Mesothelial cell of epicardium (in vitro differentiated cells): ENCODE results near the gene CGN. TPM values are rescaled to one million over a fixed set of nuclear protein-coding genes. Genes with fewer than 3 reads are reported as not detected.
A peak's percentile ranks its signal among the peaks of the same experiment; 100 is the strongest.

ENCODE experiments used
- DNase-seq, 2 experiments: peaks; one replicate each; pipeline ENCODE4 v3.0.0; 2021; ENCODE audit warnings: low spot score in 2 of 2; ENCODE audit not compliant: unreplicated experiment in 2 of 2
- H3K27ac Mint-ChIP-seq: 2 replicates; pipeline ENCODE4 v1.8.0; 2021; ENCODE audit warnings: mixed read lengths
- H3K27me3 Mint-ChIP-seq: 2 replicates; pipeline ENCODE4 v1.8.0; 2021; ENCODE audit warnings: low read depth, mixed read lengths
- H3K36me3 Mint-ChIP-seq: 2 replicates; pipeline ENCODE4 v1.8.0; 2021; ENCODE audit warnings: mixed read lengths
- H3K4me1 Mint-ChIP-seq: 2 replicates; pipeline ENCODE4 v1.8.0; 2021; ENCODE audit warnings: mixed read lengths
- H3K4me3 Mint-ChIP-seq: 2 replicates; pipeline ENCODE4 v1.8.0; 2021; ENCODE audit warnings: mild to moderate bottlenecking, moderate library complexity, mixed read lengths
- H3K9me3 Mint-ChIP-seq: 2 replicates; pipeline ENCODE4 v1.8.0; 2021; ENCODE audit warnings: mixed read lengths
- CTCF ChIP-seq: fragments of 200-600 bp; sonication (generic); IDR thresholded peaks from one replicate; pipeline ENCODE4 v1.5.0; 2021; ENCODE audit warnings: antibody characterized with exemption; ENCODE audit not compliant: unreplicated experiment
- total RNA-seq: library from RNA; stranded (reverse); gene quantifications from 3 replicates; pipeline ENCODE4 v1.2.1, GENCODE V29; 2021

CGN gene
- total RNA-seq, 1 donor from 2014 or later, result 38.9 TPM

- no peak for TF ChIP-seq CTCF
- DNase-seq, result no peak
- no peak overlapping the region for H3K4me3 Mint-ChIP-seq
- H3K27ac Mint-ChIP-seq, result peak overlapping the region; percentile 61
- H3K36me3 Mint-ChIP-seq, result peaks cover 3% of the 10 kb centered on the region
- H3K27me3 Mint-ChIP-seq, result no peaks in the 10 kb centered on the region
- H3K9me3 Mint-ChIP-seq, result no peaks in the 10 kb centered on the region
- peaks cover 18% of the 10 kb centered on the region for H3K4me1 Mint-ChIP-seq
Measured at GRCh38 chr1:151553659-151554058, 42.5 kb downstream of the CGN start.

DNA sequence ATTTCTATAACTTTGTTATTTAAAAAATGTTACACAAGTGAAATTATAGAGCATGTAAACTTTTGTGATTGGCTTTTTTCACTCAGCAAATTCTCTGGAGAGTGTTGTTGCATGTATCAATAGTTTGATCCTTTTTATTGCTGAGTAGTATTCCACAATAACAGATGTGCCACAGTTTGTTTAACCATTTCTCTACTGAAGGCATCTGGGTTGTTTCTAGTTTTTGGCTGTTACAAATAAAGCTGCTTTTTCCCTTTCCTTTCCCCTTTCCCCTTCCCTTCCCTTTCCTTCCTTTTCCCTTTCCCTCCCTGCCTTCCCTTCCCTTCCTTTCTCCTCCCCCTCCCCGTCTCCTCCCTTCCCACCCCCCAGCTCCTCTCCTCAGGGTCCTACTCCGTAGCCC, 44.9 kb downstream of the CGN start:
- Mint-ChIP-seq H3K9me3 (no peaks in the 10 kb centered on the region), H3K36me3 (peaks cover 3% of the 10 kb centered on the region), H3K4me1 (peaks cover 8% of the 10 kb centered on the region), H3K27ac (no peak overlapping the region), H3K4me3 (no peak overlapping the region), H3K27me3 (no peaks in the 10 kb centered on the region)
- DNase-seq, result no peak
- TF ChIP-seq CTCF, result no peak

DNA sequence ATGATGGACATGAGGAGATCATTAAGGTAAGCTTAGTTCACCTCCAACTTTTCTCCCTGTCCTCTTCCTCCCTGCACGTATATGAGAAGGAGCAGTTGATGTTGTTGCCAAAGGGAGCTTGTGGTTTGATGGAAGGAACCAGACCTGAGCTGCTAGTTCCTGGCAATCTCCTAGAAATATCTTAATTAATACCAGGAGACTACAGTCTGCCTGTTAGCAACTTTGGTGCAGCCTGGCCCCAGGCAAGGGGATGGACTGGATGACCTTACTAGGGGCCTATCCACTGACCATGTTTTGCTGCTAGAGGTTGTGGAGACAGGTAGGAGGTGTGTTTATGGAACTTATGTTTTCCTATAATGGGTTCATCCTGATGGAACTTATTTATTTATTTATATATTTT, 51.5 kb downstream of the CGN start:
- TF ChIP-seq CTCF, result no peak
- H3K4me1 Mint-ChIP-seq, result no peaks in the 10 kb centered on the region
- H3K36me3 Mint-ChIP-seq, result peaks cover 20% of the 10 kb centered on the region
- no peaks in the 10 kb centered on the region for H3K9me3 Mint-ChIP-seq
- H3K27me3 Mint-ChIP-seq, result no peaks in the 10 kb centered on the region
- DNase-seq, result no peak
- no peak overlapping the region for H3K4me3 Mint-ChIP-seq
- no peak overlapping the region for H3K27ac Mint-ChIP-seq

GRCh38 chr1:151563376-151563775, 52.2 kb downstream of the CGN start:
- Mint-ChIP-seq H3K4me3 (no peak overlapping the region), H3K36me3 (peaks cover 24% of the 10 kb centered on the region), H3K27me3 (no peaks in the 10 kb centered on the region), H3K4me1 (no peaks in the 10 kb centered on the region), H3K27ac (no peak overlapping the region), H3K9me3 (no peaks in the 10 kb centered on the region)
- no peak for TF ChIP-seq CTCF
- DNase-seq, result no peak

DNA sequence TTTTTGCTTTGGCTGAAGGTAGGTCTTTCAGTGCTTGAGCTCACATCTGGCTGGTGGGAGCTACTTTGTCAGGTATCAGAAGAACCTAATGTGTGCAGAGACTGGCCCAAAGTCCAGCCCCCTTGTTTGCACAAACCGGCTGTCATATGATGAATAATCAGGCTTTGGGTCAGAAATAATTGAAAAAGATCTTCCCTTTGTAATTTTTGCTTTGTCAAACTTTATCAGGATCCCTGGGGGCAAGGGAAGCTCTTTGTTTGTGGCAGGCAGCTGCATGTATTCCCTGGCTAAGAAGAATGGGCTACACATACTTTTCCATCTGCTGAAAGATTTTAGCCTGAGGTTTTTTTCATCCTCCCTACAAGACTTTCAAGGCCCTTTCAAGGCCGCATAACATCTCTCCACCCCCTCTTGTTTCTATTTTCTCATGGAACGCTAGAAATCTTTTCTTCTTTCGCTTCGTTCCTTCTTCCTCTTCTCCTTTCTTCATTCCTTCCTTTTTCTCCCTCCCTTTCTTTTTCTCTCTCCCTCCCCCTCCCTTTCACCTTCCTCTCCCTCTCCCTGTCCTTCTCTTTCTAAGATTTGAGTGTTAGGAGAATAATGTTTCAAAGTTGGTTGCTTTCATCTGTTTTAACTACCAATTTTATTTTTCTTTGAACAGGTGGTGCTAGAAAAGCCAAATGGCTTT, 54.5 kb downstream of the CGN start:
- no peak for DNase-seq
- Mint-ChIP-seq H3K4me3 (no peak overlapping the region), H3K27me3 (no peaks in the 10 kb centered on the region), H3K27ac (no peak overlapping the region), H3K4me1 (no peaks in the 10 kb centered on the region), H3K9me3 (no peaks in the 10 kb centered on the region), H3K36me3 (peaks cover 31% of the 10 kb centered on the region)
- no peak for TF ChIP-seq CTCF
